ENCODE data around the gene BRME1.
A peak's percentile ranks its signal among the peaks of the same experiment; 100 is the strongest.

Gene BRME1

GRCh38 chr19:13873834-13874515 is 31.9 kb downstream of the BRME1 start:
- no peak for TF ChIP-seq POLR2AphosphoS5 (IDR thresholded peaks at IDR 0.05; ENCODE audit: low read depth, low read length)
- TF ChIP-seq PAX5 (IDR thresholded peaks at IDR 0.05; ENCODE audit: insufficient read depth, low read length, severe bottlenecking): no peak
- TF ChIP-seq POU2F2 (IDR thresholded peaks at IDR 0.05; ENCODE audit: low read depth, low read length): no peak
- TF ChIP-seq TAF1 (IDR thresholded peaks at IDR 0.05; ENCODE audit: low read depth, low read length): no peak
- no peak for TF ChIP-seq SPI1 (IDR thresholded peaks at IDR 0.05; ENCODE audit: low read depth, low read length)
- no peak for TF ChIP-seq POLR2A (IDR thresholded peaks at IDR 0.05; ENCODE audit: low read depth, low read length)
- FAIRE-seq (no peak), DNase-seq (ENCODE audit: insufficient read length, low spot score) (no peak)

- DNase-seq (ENCODE audit: insufficient read length, low spot score) (peak; percentile 65), FAIRE-seq (peak; percentile 28)
- TF ChIP-seq PAX5 (IDR thresholded peaks at IDR 0.05; ENCODE audit: insufficient read depth, low read length, severe bottlenecking) (no peak), TAF1 (IDR thresholded peaks at IDR 0.05; ENCODE audit: low read depth, low read length) (no peak)
Observed at GRCh38 chr19:13872695-13873389, 33.1 kb downstream of the BRME1 start.

- DNase-seq (ENCODE audit: insufficient read length, low spot score) (no peak), FAIRE-seq (no peak)
- TF ChIP-seq TAF1 (IDR thresholded peaks at IDR 0.05; ENCODE audit: low read depth, low read length): no peak
- no peak for TF ChIP-seq POLR2AphosphoS5 (IDR thresholded peaks at IDR 0.05; ENCODE audit: low read depth, low read length)
- no peak for TF ChIP-seq POU2F2 (IDR thresholded peaks at IDR 0.05; ENCODE audit: low read depth, low read length)
- no peak for TF ChIP-seq PAX5 (IDR thresholded peaks at IDR 0.05; ENCODE audit: insufficient read depth, low read length, severe bottlenecking)
- no peak for TF ChIP-seq SPI1 (IDR thresholded peaks at IDR 0.05; ENCODE audit: low read depth, low read length)
- TF ChIP-seq POLR2A (IDR thresholded peaks at IDR 0.05; ENCODE audit: low read depth, low read length): no peak
Observed at GRCh38 chr19:13872339-13872694, 33.6 kb downstream of the BRME1 start.

- DNase-seq (ENCODE audit: insufficient read length, low spot score) (no peak), FAIRE-seq (no peak)
- no peak for TF ChIP-seq SPI1 (IDR thresholded peaks at IDR 0.05; ENCODE audit: low read depth, low read length)
- TF ChIP-seq PAX5 (IDR thresholded peaks at IDR 0.05; ENCODE audit: insufficient read depth, low read length, severe bottlenecking): no peak
Observed at GRCh38 chr19:13870873-13871272, 35.0 kb downstream of the BRME1 start.

- TF ChIP-seq SPI1 (IDR thresholded peaks at IDR 0.05; ENCODE audit: low read depth, low read length) (no peak), PAX5 (IDR thresholded peaks at IDR 0.05; ENCODE audit: insufficient read depth, low read length, severe bottlenecking) (no peak), POU2F2 (IDR thresholded peaks at IDR 0.05; ENCODE audit: low read depth, low read length) (no peak), POLR2A (IDR thresholded peaks at IDR 0.05; ENCODE audit: low read depth, low read length) (no peak)
- FAIRE-seq (no peak), DNase-seq (ENCODE audit: insufficient read length, low spot score) (no peak)
Observed at GRCh38 chr19:13869281-13869680, 36.6 kb downstream of the BRME1 start.

- FAIRE-seq: peak; percentile 26
- no peak for TF ChIP-seq POU2F2 (IDR thresholded peaks at IDR 0.05; ENCODE audit: low read depth, low read length)
- no peak for TF ChIP-seq POLR2A (IDR thresholded peaks at IDR 0.05; ENCODE audit: low read depth, low read length)
Observed at GRCh38 chr19:13868663-13869062, 37.3 kb downstream of the BRME1 start.

GRCh38 chr19:13866463-13867046 is 39.4 kb downstream of the BRME1 start:
- DNase-seq (ENCODE audit: insufficient read length, low spot score): no peak
- TF ChIP-seq SPI1 (IDR thresholded peaks at IDR 0.05; ENCODE audit: low read depth, low read length): no peak
- TF ChIP-seq POU2F2 (IDR thresholded peaks at IDR 0.05; ENCODE audit: low read depth, low read length): no peak
- no peak for TF ChIP-seq POLR2AphosphoS5 (IDR thresholded peaks at IDR 0.05; ENCODE audit: low read depth, low read length)
- peak; percentile 86 for FAIRE-seq

More at GRCh38 chr19:13868663-13869062, 37.3 kb downstream of the BRME1 start:
- DNase-seq (ENCODE audit: insufficient read length, low spot score): no peak

GRCh38 chr19:13865571-13866462 is 40.1 kb downstream of the BRME1 start:
- peak; percentile 35 for FAIRE-seq
- DNase-seq (ENCODE audit: insufficient read length, low spot score): no peak
- TF ChIP-seq PAX5 (IDR thresholded peaks at IDR 0.05; ENCODE audit: insufficient read depth, low read length, severe bottlenecking) (no peak), POU2F2 (IDR thresholded peaks at IDR 0.05; ENCODE audit: low read depth, low read length) (no peak), POLR2A (IDR thresholded peaks at IDR 0.05; ENCODE audit: low read depth, low read length) (no peak), SPI1 (IDR thresholded peaks at IDR 0.05; ENCODE audit: low read depth, low read length) (no peak), TAF1 (IDR thresholded peaks at IDR 0.05; ENCODE audit: low read depth, low read length) (no peak)

- TF ChIP-seq POU2F2 (IDR thresholded peaks at IDR 0.05; ENCODE audit: low read depth, low read length) (no peak), POLR2AphosphoS5 (IDR thresholded peaks at IDR 0.05; ENCODE audit: low read depth, low read length) (no peak), SPI1 (IDR thresholded peaks at IDR 0.05; ENCODE audit: low read depth, low read length) (no peak), POLR2A (IDR thresholded peaks at IDR 0.05; ENCODE audit: low read depth, low read length) (no peak), TAF1 (IDR thresholded peaks at IDR 0.05; ENCODE audit: low read depth, low read length) (no peak), PAX5 (IDR thresholded peaks at IDR 0.05; ENCODE audit: insufficient read depth, low read length, severe bottlenecking) (no peak)
- FAIRE-seq (no peak), DNase-seq (ENCODE audit: insufficient read length, low spot score) (no peak)
Observed at GRCh38 chr19:13864667-13865570, 41.0 kb downstream of the BRME1 start.
